Endothelial cell of umbilical vein (primary cell): ENCODE results near the gene LINGO4. TPM values are rescaled to one million over a fixed set of nuclear protein-coding genes. Genes with fewer than 3 reads are reported as not detected.

Experiments
- BruUV-seq: library from RNA; stranded (reverse); fragments of 400-500 nt; replicated peaks from 2 replicates; lab custom pipeline; 2021; lab: Mats Ljungman, UMichigan
- CTCF ChIA-PET: fragments of 300-600, 350-600 bp; sonication (Branson Sonifier 250); formaldehyde crosslinking; loops from one replicate; lab custom pipeline; 2021; ENCODE audit warnings: antibody characterized with exemption, inconsistent platforms; lab: Charles Lee
- POLR2A ChIA-PET: fragments of 300-600, 350-600 bp; sonication (Branson Sonifier 250); formaldehyde crosslinking; loops from one replicate; lab custom pipeline; 2021; ENCODE audit warnings: antibody characterized with exemption, inconsistent platforms; lab: Charles Lee
- DNase-seq: peaks from one replicate; pipeline ENCODE4 v3.0.0-alpha.2; 2011; ENCODE audit warnings: low read depth, low spot score
- FAIRE-seq: peaks from 2 replicates; lab custom pipeline; 2011; peaks lifted over from hg19 to GRCh38; lab: Jason Lieb, UNC
- H2AFZ ChIP-seq: 2 replicates; pipeline ENCODE4 v1.6.0; 2012; ENCODE audit warnings: low read depth, low read length, control low read depth, inconsistent platforms
- H3K27ac ChIP-seq: 2 replicates; pipeline ENCODE4 v1.5.1; 2011; ENCODE audit warnings: low read depth, mild to moderate bottlenecking, control low read depth, low read length, moderate library complexity; ENCODE audit not compliant: insufficient read depth
- H3K27me3 ChIP-seq, 2 experiments: 2 replicates each; pipeline versions ENCODE4 v1.6.0 to v1.6.1; 2011; ENCODE audit warnings: low read length in 2 of 2, mixed read lengths in 1 of 2; ENCODE audit not compliant: control insufficient read depth in 2 of 2, insufficient read depth in 2 of 2
- H3K36me3 ChIP-seq, 2 experiments: 2 replicates in 1 of 2; 3 replicates in 1 of 2; pipeline ENCODE4 v1.5.1; 2011; ENCODE audit warnings: low read length in 2 of 2, mild to moderate bottlenecking in 1 of 2, moderate library complexity in 1 of 2; ENCODE audit not compliant: control insufficient read depth in 2 of 2, insufficient read depth in 2 of 2; ENCODE audit errors: extremely low read depth in 1 of 2
- H3K4me1 ChIP-seq: 3 replicates; pipeline ENCODE4 v1.5.1; 2011; ENCODE audit warnings: mild to moderate bottlenecking, low read length; ENCODE audit not compliant: control insufficient read depth, insufficient read depth; ENCODE audit errors: extremely low read depth
- H3K4me2 ChIP-seq: 2 replicates; pipeline ENCODE4 v1.6.1; 2011; ENCODE audit warnings: low read length, control low read depth, mixed read lengths; ENCODE audit not compliant: insufficient read depth
- H3K4me3 ChIP-seq, 3 experiments: fragments of 200-600 bp in 1 of 3; sonication (generic), shearing (Covaris generic) in 1 of 3; replicated peaks in 1 of 3; 2 replicates each; pipeline ENCODE4 v1.5.1; 2011 to 2016; ENCODE audit warnings: control low read depth in 3 of 3, low read length in 3 of 3, mild to moderate bottlenecking in 2 of 3, inconsistent platforms in 1 of 3, low read depth in 1 of 3, moderate library complexity in 1 of 3; ENCODE audit not compliant: insufficient read depth in 1 of 3
- H3K79me2 ChIP-seq: 2 replicates; pipeline ENCODE4 v1.6.0; 2012; ENCODE audit warnings: low read length, inconsistent platforms; ENCODE audit not compliant: control insufficient read depth, insufficient read depth
- H3K9ac ChIP-seq: replicated peaks from 2 replicates; pipeline ENCODE3; 2011; ENCODE audit warnings: low read length, control low read depth; ENCODE audit not compliant: insufficient read depth; ENCODE audit errors: extremely low read depth
- H3K9me1 ChIP-seq: replicated peaks from 3 replicates; pipeline ENCODE4 v1.6.0; 2011; ENCODE audit warnings: mild to moderate bottlenecking, low read length; ENCODE audit not compliant: control insufficient read depth, insufficient read depth; ENCODE audit errors: extremely low read depth
- H3K9me3 ChIP-seq: replicated peaks from 2 replicates; pipeline ENCODE4 v1.5.1; 2012; ENCODE audit warnings: low read length, inconsistent platforms; ENCODE audit not compliant: control insufficient read depth, insufficient read depth
- H4K20me1 ChIP-seq: replicated peaks from 2 replicates; pipeline ENCODE3; 2011; ENCODE audit warnings: mild to moderate bottlenecking, low read length; ENCODE audit not compliant: control insufficient read depth, insufficient read depth; ENCODE audit errors: extremely low read depth
- CTCF ChIP-seq, 2 donors: IDR thresholded peaks; 1 replicate in 1 of 2; 2 replicates in 1 of 2; pipeline ENCODE4 v1.5.1; 2011; ENCODE audit warnings: low read length in 2 of 2, mild to moderate bottlenecking in 2 of 2, moderate library complexity in 2 of 2, control low read depth in 1 of 2, inconsistent platforms in 1 of 2, low read depth in 1 of 2; ENCODE audit not compliant: insufficient read depth in 1 of 2; ENCODE audit errors: extremely low read depth in 1 of 2
- EZH2 ChIP-seq: IDR thresholded peaks from 2 replicates; pipeline ENCODE4 v1.6.1; 2012; ENCODE audit warnings: borderline replicate concordance, low read depth, mild to moderate bottlenecking, moderate library complexity, low read length, inconsistent platforms; ENCODE audit not compliant: severe bottlenecking
- FOS ChIP-seq: IDR thresholded peaks from 2 replicates; pipeline ENCODE4 v1.6.1; 2011; ENCODE audit warnings: mild to moderate bottlenecking, low read length, moderate library complexity, borderline replicate concordance; ENCODE audit not compliant: insufficient read depth
- GATA2 ChIP-seq: IDR thresholded peaks from 2 replicates; pipeline ENCODE4 v1.7.0; 2011; ENCODE audit warnings: low read depth, mild to moderate bottlenecking, moderate library complexity, mixed read lengths, low read length; ENCODE audit not compliant: insufficient read length, insufficient read depth
- JUN ChIP-seq: IDR thresholded peaks from 2 replicates; pipeline ENCODE4 v1.6.1; 2011; ENCODE audit warnings: borderline replicate concordance, low read depth; ENCODE audit not compliant: insufficient read length, insufficient read depth
- MAX ChIP-seq: IDR thresholded peaks from 2 replicates; pipeline ENCODE4 v1.6.1; 2011; ENCODE audit not compliant: insufficient read depth, insufficient read length
- MYC ChIP-seq: IDR thresholded peaks from one replicate; pipeline ENCODE4 v1.6.1; 2011; ENCODE audit warnings: mild to moderate bottlenecking, low read depth, low read length
- POLR2A ChIP-seq: IDR thresholded peaks from 2 replicates; pipeline ENCODE4 v1.6.1; 2012; ENCODE audit warnings: low read depth, mild to moderate bottlenecking, control low read depth, low read length
- POLR2AphosphoS5 ChIP-seq: IDR thresholded peaks from 2 replicates; pipeline ENCODE4 v1.6.1; 2012; ENCODE audit warnings: low read depth, mild to moderate bottlenecking, control low read depth, low read length, moderate library complexity; ENCODE audit not compliant: insufficient read depth
- dilution Hi-C: fragments of 300-500 bp; cut with MboI; formaldehyde crosslinking; loops from one replicate; pipeline ENCODE4 v1.15.0; 2019; ENCODE audit warnings: low sequenced_read_pairs; ENCODE audit not compliant: extremely low pct_ligation_motif_present
- intact Hi-C: fragments of 100-400 bp; cut with micrococcal nuclease; formaldehyde crosslinking; loops from one replicate; pipeline ENCODE4 v1.10.0; 2022
- polyA plus RNA-seq, 4 experiments: library from polyadenylated mRNA; depleted of rRNA in 3 of 4; stranded (reverse) in 3 of 4; unstranded in 1 of 4; fragments of >200 nt; gene quantifications; 2 replicates each; pipeline versions ENCODE4 v1.2.1 to v1.2.3, GENCODE V29; 2011 to 2012; ENCODE audit warnings: missing spikeins in 1 of 4
- total RNA-seq: library from RNA; stranded (reverse); gene quantifications from 2 replicates; pipeline ENCODE4 v1.2.3, GENCODE V29; 2021

The LINGO4 gene
- total and polyA plus RNA-seq, 2 donors (not counting 3 experiments of a cell fraction or from before 2014, with no cell fraction given): not detected

- Histone ChIP-seq H3K9me3 (no peaks in the 10 kb centered on the region), H3K27ac (no peak overlapping the region), H3K9me1 (no peaks in the 10 kb centered on the region), H3K4me2 (no peak overlapping the region), H3K4me3 (no peak overlapping the region), H3K79me2 (no peaks in the 10 kb centered on the region), H3K36me3 (no peaks in the 10 kb centered on the region), H2AFZ (no peak overlapping the region), H3K27me3 (peaks cover 10 to 17% of the 10 kb centered on the region in 2 experiments), H3K4me1 (no peaks in the 10 kb centered on the region), H4K20me1 (no peaks in the 10 kb centered on the region), H3K9ac (no peak overlapping the region)
- BruUV-seq: no TSS peak
- intact Hi-C loops (no loop called here), dilution Hi-C loops (no loop called here)
- FAIRE-seq (no peak), DNase-seq (no peak)
- ChIA-PET POLR2A (no interaction called here), CTCF (interaction anchor here (0.6 to 2.6 kb wide), 6 partner anchors 9 to 109 kb away, joined by 3 to 7 read pairs (median 3); no protein-coding TSS in a partner anchor)
- TF ChIP-seq POLR2AphosphoS5 (no peak), EZH2 (no peak), MYC (no peak), GATA2 (no peak), JUN (no peak), CTCF (IDR thresholded peaks at IDR 0.05; ENCODE audit: extremely low read depth in 1 of 2, insufficient read depth in 1 of 2, low read depth in 1 of 2, low read length in 2 of 2) (no peak), POLR2A (no peak), MAX (no peak), FOS (no peak)
Measured at GRCh38 chr1:151802372-151802771, 2.8 kb downstream of the LINGO4 start.
